Subcutaneous adipose tissue (tissue), 4 donors: ENCODE results near the gene ATRN. TPM values are rescaled to one million over a fixed set of nuclear protein-coding genes. Genes with fewer than 3 reads are reported as not detected.

Experiments
- CTCF ChIP-seq: fragments of 450-650 bp; IDR thresholded peaks from one replicate; pipeline ENCODE4 v1.5.1; 2016; ENCODE audit warnings: low read depth, mild to moderate bottlenecking, control low read depth, antibody characterized with exemption, moderate library complexity
- total RNA-seq, 4 donors: library from RNA; depleted of rRNA; stranded (reverse); fragments of >200 nt; gene quantifications; one replicate each; pipeline ENCODE4 v1.1.0, GENCODE V29; 2016

ATRN gene
- total RNA-seq, 4 donors from 2014 or later: 24.7 to 42.3 (median 30.3) TPM

GRCh38 chr20:3563133-3563532, 92.3 kb downstream of the ATRN start:
- no peak for TF ChIP-seq CTCF

GRCh38 chr20:3563548-3564177, 92.8 kb downstream of the ATRN start:
- no peak for TF ChIP-seq CTCF

- no peak for TF ChIP-seq CTCF
Measured at GRCh38 chr20:3565851-3566250, 95.0 kb downstream of the ATRN start.

GRCh38 chr20:3572151-3572550, 101.3 kb downstream of the ATRN start:
- no peak for TF ChIP-seq CTCF

- no peak for TF ChIP-seq CTCF
Measured at GRCh38 chr20:3576363-3576762, 105.5 kb downstream of the ATRN start.

- no peak for TF ChIP-seq CTCF
Measured at GRCh38 chr20:3577366-3577765, 106.5 kb downstream of the ATRN start.

GRCh38 chr20:3580412-3580811, 109.6 kb downstream of the ATRN start:
- TF ChIP-seq CTCF: no peak
